ENCODE data around the gene FDX2.

DNA sequence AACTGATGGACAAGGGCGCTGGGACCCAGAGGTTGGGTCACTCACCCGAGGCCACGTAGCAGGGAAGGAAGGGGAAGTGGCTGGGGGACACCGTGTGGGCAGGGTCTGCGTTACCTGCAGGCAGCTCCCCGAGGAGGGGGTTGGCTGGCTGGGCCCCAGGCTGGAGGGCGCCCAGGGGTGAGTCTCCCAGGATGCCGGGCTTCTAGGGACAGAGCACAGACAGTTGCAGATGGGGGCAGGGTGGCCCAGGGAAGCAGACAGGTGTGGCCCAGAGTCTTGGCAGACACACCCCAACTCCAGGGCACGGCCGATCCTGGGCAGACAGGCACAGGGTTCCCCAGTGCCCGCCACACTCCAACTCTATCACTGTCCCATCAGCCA, 5.6 kb upstream of the FDX2 start:
- TF ChIP-seq, protein P1, sequence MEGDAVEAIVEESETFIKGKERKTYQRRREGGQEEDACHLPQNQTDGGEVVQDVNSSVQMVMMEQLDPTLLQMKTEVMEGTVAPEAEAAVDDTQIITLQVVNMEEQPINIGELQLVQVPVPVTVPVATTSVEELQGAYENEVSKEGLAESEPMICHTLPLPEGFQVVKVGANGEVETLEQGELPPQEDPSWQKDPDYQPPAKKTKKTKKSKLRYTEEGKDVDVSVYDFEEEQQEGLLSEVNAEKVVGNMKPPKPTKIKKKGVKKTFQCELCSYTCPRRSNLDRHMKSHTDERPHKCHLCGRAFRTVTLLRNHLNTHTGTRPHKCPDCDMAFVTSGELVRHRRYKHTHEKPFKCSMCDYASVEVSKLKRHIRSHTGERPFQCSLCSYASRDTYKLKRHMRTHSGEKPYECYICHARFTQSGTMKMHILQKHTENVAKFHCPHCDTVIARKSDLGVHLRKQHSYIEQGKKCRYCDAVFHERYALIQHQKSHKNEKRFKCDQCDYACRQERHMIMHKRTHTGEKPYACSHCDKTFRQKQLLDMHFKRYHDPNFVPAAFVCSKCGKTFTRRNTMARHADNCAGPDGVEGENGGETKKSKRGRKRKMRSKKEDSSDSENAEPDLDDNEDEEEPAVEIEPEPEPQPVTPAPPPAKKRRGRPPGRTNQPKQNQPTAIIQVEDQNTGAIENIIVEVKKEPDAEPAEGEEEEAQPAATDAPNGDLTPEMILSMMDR (IDR thresholded peaks at IDR 0.05; ENCODE audit: extremely low read depth in 1 of 2, insufficient read depth in 1 of 2, low read depth in 1 of 2, low read length in 2 of 2): no peak
- no peak for TF ChIP-seq MYC (IDR thresholded peaks at IDR 0.05; ENCODE audit: low read depth, low read length)
